Measurements from ENCODE around the gene MTHFSD. TPM values are rescaled to one million over a fixed set of nuclear protein-coding genes. Genes with fewer than 3 reads are reported as not detected.

Gene MTHFSD
- total RNA-seq, 1 experiment from 2014 or later = 4.7 TPM

- no peak overlapping the region for H4K5ac ChIP-seq (ENCODE audit: insufficient read length, low read depth, low read length)
- no peak overlapping the region for H2BK120ac ChIP-seq (ENCODE audit: low read depth, low read length, poor library complexity, severe bottlenecking)
- no peak overlapping the region for H3K23ac ChIP-seq (ENCODE audit: insufficient read length, low read depth, low read length)
- Mint-ChIP-seq H3K36me3 (ENCODE audit: insufficient read depth in 1 of 3, low read depth in 3 of 3) (peaks cover 0 to 1% (median 0%) of the 10 kb centered on the region in 3 experiments; a peak in 2 of 7 replicates), H3K9me3 (peaks cover 3 to 5% of the 10 kb centered on the region in 2 experiments; a peak in 3 of 5 replicates), H3K4me3 (peak overlapping the region; percentile 77 to 94), H3K27ac (no peak overlapping the region), H3K27me3 (ENCODE audit: low read depth) (peaks cover 97% of the 10 kb centered on the region), H3K4me1 (peaks cover 36 to 48% of the 10 kb centered on the region in 2 experiments)
- no peak overlapping the region for H4K8ac ChIP-seq (replicated peaks; ENCODE audit: insufficient read length, low read depth, low read length)
- peak overlapping the region; percentile 54 for H3K4me2 ChIP-seq (ENCODE audit: insufficient read depth, insufficient read length, low read length)
- H3K79me2 ChIP-seq (ENCODE audit: insufficient read depth, low read length) = no peaks in the 10 kb centered on the region
- no peaks in the 10 kb centered on the region for H3K79me1 ChIP-seq (ENCODE audit: insufficient read depth, low read depth, low read length, poor library complexity, severe bottlenecking)
- H2BK5ac ChIP-seq (ENCODE audit: insufficient read length, low read length) = no peak overlapping the region
- no peaks in the 10 kb centered on the region for H3K9me3 ChIP-seq (ENCODE audit: control insufficient read depth, low read depth, low read length)
- no peak overlapping the region for H2AK5ac ChIP-seq (ENCODE audit: insufficient read length, low read length)
- WGBS (ENCODE audit: extremely low coverage, insufficient read length, low lambda C conversion rate) = no CpG with 5 or more reads among the region's 33 CpGs
- TF ChIP-seq CTCF (conservative IDR thresholded peaks at IDR 0.05) = no peak
- no peak overlapping the region for H3K27ac ChIP-seq (ENCODE audit: insufficient read length, low read depth, low read length)
- DNase-seq = no peak
- H2BK12ac ChIP-seq (ENCODE audit: insufficient read length, low read depth, low read length) = no peak overlapping the region
- H3T11ph ChIP-seq (ENCODE audit: low read length) = no peak overlapping the region
- no peak overlapping the region for H2BK20ac ChIP-seq (ENCODE audit: low read depth, low read length, poor library complexity, severe bottlenecking)
- H3K14ac ChIP-seq (ENCODE audit: insufficient read depth, low read length) = no peak overlapping the region
- H3K56ac ChIP-seq (ENCODE audit: insufficient read length, low read depth, low read length) = no peak overlapping the region
- peaks cover 9% of the 10 kb centered on the region; the same call in 1 of the 2 replicates for H3K4me1 ChIP-seq (ENCODE audit: insufficient read depth, low read length)
- H3K23me2 ChIP-seq (ENCODE audit: insufficient read length, low read depth, low read length, poor library complexity, severe bottlenecking) = peaks cover 14% of the 10 kb centered on the region
- H2AFZ ChIP-seq (ENCODE audit: low read length) = no peak overlapping the region
- H2BK15ac ChIP-seq (ENCODE audit: low read depth, low read length) = no peak overlapping the region
- H4K91ac ChIP-seq (ENCODE audit: insufficient read length, low read depth, low read length) = no peak overlapping the region
- H3K4ac ChIP-seq (ENCODE audit: low read depth, low read length) = no peak overlapping the region
- H4K20me1 ChIP-seq (ENCODE audit: control insufficient read depth, insufficient read depth, insufficient read length) = no peaks in the 10 kb centered on the region
- H3K18ac ChIP-seq (ENCODE audit: insufficient read length, low read depth, low read length) = no peak overlapping the region
- peaks cover 80% of the 10 kb centered on the region for H3K27me3 ChIP-seq (ENCODE audit: insufficient read depth, low read length)
- no peak overlapping the region for H3K9ac ChIP-seq (ENCODE audit: extremely low read depth, insufficient read length, low read length)
Observed at GRCh38 chr16:86576591-86577313, 21.7 kb upstream of the MTHFSD start.
